Activated naive CD8-positive, alpha-beta T cell treated with anti-CD3 and anti-CD28 coated beads for 36 hours (primary cell): ENCODE results near the gene KPNA6. TPM values are rescaled to one million over a fixed set of nuclear protein-coding genes. Genes with fewer than 3 reads are reported as not detected.
"Not testable (repeated sequence)": the region's sequence is repeated elsewhere in the genome, so short reads cannot be mapped to it uniquely, and the experiment has no call there.

Source experiments
- DNase-seq: peaks from one replicate; pipeline ENCODE4 v3.0.0; 2021
- H3K27ac Mint-ChIP-seq: one replicate; pipeline ENCODE4 v1.8.0; 2022; ENCODE audit warnings: mild to moderate bottlenecking, moderate library complexity, mixed read lengths
- H3K27me3 Mint-ChIP-seq: one replicate; pipeline ENCODE4 v1.8.0; 2022; ENCODE audit warnings: mild to moderate bottlenecking, mixed read lengths
- H3K36me3 Mint-ChIP-seq: one replicate; pipeline ENCODE4 v1.8.0; 2021; ENCODE audit warnings: mild to moderate bottlenecking, mixed read lengths
- H3K4me1 Mint-ChIP-seq: one replicate; pipeline ENCODE4 v1.8.0; 2021; ENCODE audit warnings: mixed read lengths
- H3K4me3 Mint-ChIP-seq: one replicate; pipeline ENCODE4 v1.8.0; 2022; ENCODE audit warnings: mild to moderate bottlenecking, moderate library complexity, mixed read lengths
- H3K9me3 Mint-ChIP-seq: one replicate; pipeline ENCODE4 v1.8.0; 2022; ENCODE audit warnings: mixed read lengths
- total RNA-seq, 2 experiments: library from RNA; stranded (reverse); gene quantifications; one replicate each; pipeline ENCODE4 v1.2.3, GENCODE V29; 2021

Gene KPNA6
- total RNA-seq: 10 to 100 TPM; 85.3 to 88.3 TPM

DNA sequence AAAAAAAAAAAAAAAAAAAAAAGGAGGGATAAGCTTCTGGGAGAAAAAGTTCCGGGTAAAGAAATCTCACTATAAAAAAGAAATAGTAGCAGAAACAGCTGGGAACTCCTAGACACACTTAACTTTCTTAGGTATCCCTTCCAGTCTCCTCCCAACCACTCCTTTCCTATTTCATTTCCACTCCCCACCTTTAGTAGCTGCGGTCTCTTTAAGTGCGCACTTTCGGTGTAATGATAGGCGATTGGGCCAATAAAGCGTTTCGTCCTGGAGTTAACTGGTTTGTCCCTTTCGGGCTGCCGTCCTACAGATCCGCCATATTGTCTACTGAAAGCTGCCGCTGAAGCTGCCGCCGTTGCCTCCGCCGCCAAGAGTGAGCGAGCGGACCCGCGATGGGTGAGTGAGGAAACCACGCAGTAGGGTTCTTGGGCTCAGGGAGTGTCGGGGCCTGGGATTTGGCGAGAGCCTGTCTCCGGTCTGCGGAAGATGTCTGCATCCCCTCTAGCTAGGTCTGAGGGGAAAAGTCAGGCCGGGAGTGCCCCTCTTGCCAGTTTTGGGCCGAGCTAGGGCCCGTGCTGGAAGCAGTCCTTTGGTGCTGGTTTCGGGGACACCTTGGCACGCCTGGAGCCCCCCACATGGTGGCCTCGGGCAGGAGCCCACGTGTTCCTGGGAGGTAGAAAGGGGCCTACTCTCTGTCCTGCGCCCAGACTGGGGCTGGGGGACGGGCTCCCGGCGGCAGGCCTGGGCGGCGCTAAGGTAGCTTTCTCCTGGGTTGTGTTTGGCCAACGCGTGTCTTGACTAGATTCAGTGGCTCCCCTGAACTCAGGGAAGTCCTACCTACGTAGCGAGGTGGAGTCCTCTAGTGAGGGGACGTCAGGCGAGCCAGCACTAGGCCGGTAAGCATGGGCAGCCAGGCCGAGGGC lies at the start of gene KPNA6:
KPNA6 (plus strand) TSS at position 315 of the 920 bp plus-strand sequence; CDS start at position 390, 75 bp downstream.
- Mint-ChIP-seq H3K9me3 (no peaks in the 10 kb centered on the region), H3K4me3 (peak within 1 kb of the TSS; percentile 99), H3K36me3 (peaks cover 11% of the 10 kb centered on the region), H3K27ac (peak within 1 kb of the TSS; percentile 97), H3K4me1 (peaks cover 34% of the 10 kb centered on the region), H3K27me3 (no peaks in the 10 kb centered on the region)
- peak; percentile 88 for DNase-seq

GRCh38 chr1:32060914-32061313 lies 46.9 kb upstream of the KPNA6 start:
- H3K9me3 Mint-ChIP-seq: no peaks in the 10 kb centered on the region
- peaks cover 3% of the 10 kb centered on the region for H3K36me3 Mint-ChIP-seq
- H3K27ac Mint-ChIP-seq: no peak overlapping the region
- no peak for DNase-seq
- no peaks in the 10 kb centered on the region for H3K27me3 Mint-ChIP-seq
- H3K4me1 Mint-ChIP-seq: peaks cover 6% of the 10 kb centered on the region
- H3K4me3 Mint-ChIP-seq: no peak overlapping the region

DNA sequence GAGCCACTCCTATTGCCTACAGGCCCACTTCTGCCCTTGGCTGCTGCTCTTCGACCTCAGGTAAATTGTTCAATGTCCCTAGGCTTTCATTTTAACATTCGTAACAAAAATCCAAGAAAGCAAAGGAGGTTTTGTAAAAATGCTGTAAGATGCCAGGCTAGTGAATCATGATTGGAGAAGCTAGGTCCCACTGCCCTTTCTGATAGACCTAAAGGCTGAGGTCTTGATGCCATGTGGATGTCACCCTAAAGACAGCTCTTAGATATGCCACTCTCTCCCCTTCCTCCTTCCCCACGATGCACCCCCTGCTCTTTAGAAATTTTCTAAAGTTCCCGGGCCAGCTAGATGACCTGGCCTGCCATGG lies 45.0 kb upstream of the KPNA6 start:
- Mint-ChIP-seq H3K4me1 (peaks cover 13% of the 10 kb centered on the region), H3K27ac (no peak overlapping the region), H3K27me3 (no peaks in the 10 kb centered on the region), H3K36me3 (peaks cover 3% of the 10 kb centered on the region), H3K4me3 (no peak overlapping the region), H3K9me3 (no peaks in the 10 kb centered on the region)
- DNase-seq: no peak

- DNase-seq: no peak
- H3K4me1 Mint-ChIP-seq: peaks cover 13% of the 10 kb centered on the region
- H3K27ac Mint-ChIP-seq: peak overlapping the region; percentile 9
- no peaks in the 10 kb centered on the region for H3K27me3 Mint-ChIP-seq
- H3K4me3 Mint-ChIP-seq: no peak overlapping the region
- peaks cover 3% of the 10 kb centered on the region for H3K36me3 Mint-ChIP-seq
- H3K9me3 Mint-ChIP-seq: no peaks in the 10 kb centered on the region
Measured at GRCh38 chr1:32063261-32063681, 44.6 kb upstream of the KPNA6 start.

GRCh38 chr1:32065613-32066488 lies 42.0 kb upstream of the KPNA6 start:
- H3K4me1 Mint-ChIP-seq: peaks cover 13% of the 10 kb centered on the region
- DNase-seq, H3K36me3 Mint-ChIP-seq, H3K27me3 Mint-ChIP-seq, H3K4me3 Mint-ChIP-seq, H3K9me3 Mint-ChIP-seq, H3K27ac Mint-ChIP-seq: not testable (repeated sequence)

DNA sequence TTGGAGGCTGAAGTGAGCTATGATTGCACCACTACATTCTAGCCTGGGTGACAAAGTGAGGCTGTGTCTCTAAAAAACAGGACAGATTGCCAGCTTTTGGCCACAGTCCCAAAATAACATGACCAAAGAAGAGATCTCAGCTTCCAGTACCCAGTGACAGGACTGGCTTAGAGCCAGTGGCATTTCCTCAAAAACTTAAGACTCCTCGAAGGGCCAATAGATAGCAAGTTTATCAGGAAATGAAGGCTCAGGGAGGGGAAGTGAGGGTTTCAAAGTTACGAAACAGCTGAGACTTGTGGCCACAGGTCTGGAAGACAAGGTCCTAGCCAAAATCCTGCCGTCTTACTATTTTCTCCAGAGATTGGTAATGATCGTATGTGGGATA lies 41.4 kb upstream of the KPNA6 start:
- Mint-ChIP-seq H3K4me3 (no peak overlapping the region), H3K27ac (no peak overlapping the region), H3K27me3 (no peaks in the 10 kb centered on the region), H3K36me3 (no peaks in the 10 kb centered on the region), H3K9me3 (no peaks in the 10 kb centered on the region), H3K4me1 (peaks cover 12% of the 10 kb centered on the region)
- no peak for DNase-seq

- DNase-seq: no peak
- Mint-ChIP-seq H3K36me3 (no peaks in the 10 kb centered on the region), H3K9me3 (no peaks in the 10 kb centered on the region), H3K27me3 (no peaks in the 10 kb centered on the region), H3K27ac (no peak overlapping the region), H3K4me1 (peaks cover 21% of the 10 kb centered on the region), H3K4me3 (no peak overlapping the region)
Measured at GRCh38 chr1:32068957-32069588, 38.8 kb upstream of the KPNA6 start.

- H3K9me3 Mint-ChIP-seq: no peaks in the 10 kb centered on the region
- H3K27me3 Mint-ChIP-seq: no peaks in the 10 kb centered on the region
- H3K36me3 Mint-ChIP-seq: no peaks in the 10 kb centered on the region
- H3K27ac Mint-ChIP-seq: peak overlapping the region; percentile 84
- peak overlapping the region; percentile 90 for H3K4me3 Mint-ChIP-seq
- DNase-seq: no peak
- H3K4me1 Mint-ChIP-seq: peaks cover 26% of the 10 kb centered on the region
Measured at GRCh38 chr1:32071758-32072621, 35.9 kb upstream of the KPNA6 start.

DNA sequence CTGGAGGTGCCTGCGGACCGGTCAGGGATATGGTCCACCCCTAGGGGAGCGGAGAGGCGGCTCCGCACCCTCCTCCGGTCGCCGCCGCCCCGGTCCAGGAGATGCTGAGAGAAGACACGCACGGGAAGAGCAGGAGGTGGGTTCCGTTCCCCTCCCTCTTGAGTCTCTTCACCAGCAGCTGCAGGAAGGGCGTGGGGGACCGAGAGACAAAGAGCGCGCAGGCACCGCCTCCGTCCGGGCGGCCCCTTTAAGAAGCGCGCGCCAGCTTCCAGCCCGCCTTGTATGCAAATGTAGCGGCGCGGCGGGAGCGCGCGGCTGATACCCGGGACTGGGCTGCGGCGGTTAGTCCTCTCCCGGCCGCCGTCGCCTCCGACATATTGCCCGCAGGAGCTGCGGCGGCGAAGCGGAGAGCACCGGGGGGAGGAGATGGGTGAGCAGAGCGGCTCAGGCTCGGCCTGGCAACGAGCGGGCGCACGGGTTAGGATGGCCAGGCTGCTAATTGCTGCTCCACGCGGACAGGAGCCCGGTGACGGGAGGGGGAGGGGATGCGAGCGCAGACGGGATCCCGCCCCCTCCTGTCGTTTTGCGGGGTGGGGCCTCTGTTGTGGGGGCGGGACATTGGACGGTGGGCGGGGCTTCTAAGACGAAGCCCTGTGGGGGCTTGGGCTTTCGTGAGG lies 35.1 kb upstream of the KPNA6 start, which contains the start of gene TMEM39B:
TMEM39B (plus strand) TSS at position 318 of the 677 bp plus-strand sequence; CDS start at position 427, 109 bp downstream.
- Mint-ChIP-seq H3K4me1 (peaks cover 26% of the 10 kb centered on the region), H3K36me3 (peaks cover 3% of the 10 kb centered on the region), H3K4me3 (peak within 1 kb of the TSS; percentile 90), H3K9me3 (no peaks in the 10 kb centered on the region), H3K27ac (peak within 1 kb of the TSS; percentile 84), H3K27me3 (no peaks in the 10 kb centered on the region)
- peak; percentile 95 for DNase-seq

GRCh38 chr1:32073299-32074229 lies 34.3 kb upstream of the KPNA6 start:
- no peak for DNase-seq
- H3K4me1 Mint-ChIP-seq: peaks cover 26% of the 10 kb centered on the region

GRCh38 chr1:32074841-32075240 lies 33.0 kb upstream of the KPNA6 start:
- Mint-ChIP-seq H3K27me3 (no peaks in the 10 kb centered on the region), H3K36me3 (peaks cover 3% of the 10 kb centered on the region), H3K4me3 (peak overlapping the region; percentile 35), H3K4me1 (peaks cover 26% of the 10 kb centered on the region), H3K27ac (peak overlapping the region; percentile 1), H3K9me3 (no peaks in the 10 kb centered on the region)
- DNase-seq: no peak

More at GRCh38 chr1:32073299-32074229, 34.3 kb upstream of the KPNA6 start:
- Mint-ChIP-seq H3K4me3 (peak overlapping the region; percentile 90), H3K9me3 (no peaks in the 10 kb centered on the region), H3K36me3 (peaks cover 3% of the 10 kb centered on the region), H3K27me3 (no peaks in the 10 kb centered on the region), H3K27ac (peak overlapping the region; percentile 84)

DNA sequence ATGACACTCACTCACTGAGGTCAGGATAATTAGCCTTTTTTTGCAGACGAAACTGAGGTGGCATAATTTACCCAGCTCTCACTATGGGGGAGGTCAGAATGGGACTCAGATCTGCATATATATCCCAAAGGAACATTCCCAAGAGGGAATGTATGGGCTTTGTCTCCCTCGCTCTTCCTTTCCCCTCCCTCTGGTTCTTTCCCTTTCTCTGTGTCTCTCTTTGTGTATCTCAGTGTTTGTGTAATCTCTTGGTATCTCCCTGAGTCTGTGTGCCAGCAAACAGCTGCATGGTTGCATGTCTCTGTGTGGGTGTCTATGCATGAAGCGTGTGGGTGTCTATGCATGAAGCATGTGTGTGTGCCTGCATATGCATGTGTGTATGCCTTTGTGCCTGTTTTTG lies 30.4 kb upstream of the KPNA6 start:
- no peaks in the 10 kb centered on the region for H3K9me3 Mint-ChIP-seq
- peaks cover 12% of the 10 kb centered on the region for H3K36me3 Mint-ChIP-seq
- no peak for DNase-seq
- no peaks in the 10 kb centered on the region for H3K27me3 Mint-ChIP-seq
- no peak overlapping the region for H3K27ac Mint-ChIP-seq
- H3K4me1 Mint-ChIP-seq: peaks cover 23% of the 10 kb centered on the region
- no peak overlapping the region for H3K4me3 Mint-ChIP-seq

DNA sequence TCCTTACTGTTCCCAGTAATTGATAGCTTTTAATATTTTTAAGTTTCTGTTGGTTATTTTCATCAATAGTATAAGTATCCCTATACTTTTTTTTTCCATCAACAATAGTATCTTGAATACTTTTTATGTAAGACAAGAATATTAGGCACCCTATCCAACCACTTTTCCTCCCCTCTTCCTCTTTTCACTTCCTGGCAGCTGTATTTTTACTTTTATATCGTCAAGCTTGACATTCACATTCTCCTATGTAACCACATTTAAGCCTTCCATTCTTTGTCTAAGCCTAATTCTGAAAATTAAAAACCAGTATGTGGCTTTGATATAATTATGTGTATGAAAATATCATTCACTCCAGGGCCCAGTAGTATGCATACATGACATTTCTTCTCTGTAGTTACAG lies 25.8 kb upstream of the KPNA6 start:
- H3K4me1 Mint-ChIP-seq: peaks cover 5% of the 10 kb centered on the region
- no peaks in the 10 kb centered on the region for H3K9me3 Mint-ChIP-seq
- no peak overlapping the region for H3K4me3 Mint-ChIP-seq
- DNase-seq: no peak
- H3K27me3 Mint-ChIP-seq: no peaks in the 10 kb centered on the region
- H3K36me3 Mint-ChIP-seq: peaks cover 22% of the 10 kb centered on the region
- no peak overlapping the region for H3K27ac Mint-ChIP-seq
